ENCODE results near the gene EMD. TPM values are rescaled to one million over a fixed set of nuclear protein-coding genes. Genes with fewer than 3 reads are reported as not detected.
A peak's percentile ranks its signal among the peaks of the same experiment; 100 is the strongest.

The EMD gene
- total and polyA plus RNA-seq, 2 of the 13 experiments (the other 11 are each of a cell fraction or from before 2014, with no cell fraction given), result 14.5 to 14.9 TPM

- TF ChIP-seq HIC2 (CRISPR knock-in tag; IDR thresholded peaks at IDR 0.05; ENCODE audit: low read depth) (peak; percentile 36; the same call in 1 of the 2 replicates), ZNF556 (CRISPR knock-in tag; IDR thresholded peaks at IDR 0.05; ENCODE audit: borderline replicate concordance) (no peak), TBL1XR1 (IDR thresholded peaks at IDR 0.05; ENCODE audit: borderline replicate concordance, low read length, partially characterized antibody) (no peak), ZMAT3 (CRISPR knock-in tag; conservative IDR thresholded peaks at IDR 0.05) (0 out of 2 replicates have a peak, but pooled peaks have one; percentile 66), ELF4 (CRISPR knock-in tag; IDR thresholded peaks at IDR 0.05; ENCODE audit: borderline replicate concordance) (peak; percentile 47; the same call in 1 of the 2 replicates), KDM4B (CRISPR knock-in tag; IDR thresholded peaks at IDR 0.05) (no peak), HIVEP1 (CRISPR knock-in tag; IDR thresholded peaks at IDR 0.05) (no peak), ZNF704 (CRISPR knock-in tag; IDR thresholded peaks at IDR 0.05; ENCODE audit: borderline replicate concordance) (no peak), AHR (CRISPR knock-in tag; IDR thresholded peaks at IDR 0.05) (peak; percentile 22; the same call in 1 of the 2 replicates), ZFAT (CRISPR knock-in tag; conservative IDR thresholded peaks at IDR 0.05) (no peak; the same call in 1 of the 2 replicates), YEATS4 (CRISPR knock-in tag; IDR thresholded peaks at IDR 0.05; ENCODE audit: borderline replicate concordance) (peak; percentile 83; the same call in 1 of the 2 replicates), SP2 (CRISPR knock-in tag; IDR thresholded peaks at IDR 0.05) (no peak; the same call in 1 of the 2 replicates), ZNF124 (CRISPR knock-in tag; IDR thresholded peaks at IDR 0.05) (peak; percentile 71; the same call in 1 of the 2 replicates), ZNF180 (CRISPR knock-in tag; IDR thresholded peaks at IDR 0.05; ENCODE audit: borderline replicate concordance, low read depth) (no peak; the same call in 1 of the 2 replicates), FOXJ3 (CRISPR knock-in tag; IDR thresholded peaks at IDR 0.05; ENCODE audit: borderline replicate concordance) (no peak), MAF1 (CRISPR knock-in tag; IDR thresholded peaks at IDR 0.05; ENCODE audit: borderline replicate concordance) (no peak), IKZF4 (CRISPR knock-in tag; IDR thresholded peaks at IDR 0.05; ENCODE audit: borderline replicate concordance, low read depth, not compliant biosample characterization) (no peak), ZNF441 (CRISPR knock-in tag; IDR thresholded peaks at IDR 0.05; ENCODE audit: borderline replicate concordance) (no peak), REXO4 (CRISPR knock-in tag; IDR thresholded peaks at IDR 0.05; ENCODE audit: borderline replicate concordance) (no peak), PHF5A (CRISPR knock-in tag; IDR thresholded peaks at IDR 0.05; ENCODE audit: low read depth, unreplicated experiment) (no peak), FOXC1 (CRISPR knock-in tag; IDR thresholded peaks at IDR 0.05; ENCODE audit: borderline replicate concordance) (no peak), SNAI1 (CRISPR knock-in tag; IDR thresholded peaks at IDR 0.05; ENCODE audit: borderline replicate concordance) (peak; percentile 75), CENPBD1 (CRISPR knock-in tag; IDR thresholded peaks at IDR 0.05; ENCODE audit: borderline replicate concordance, low read depth) (no peak), JARID2 (CRISPR knock-in tag; IDR thresholded peaks at IDR 0.05; ENCODE audit: insufficient replicate concordance) (no peak)
- TF ChIP-seq, protein P1, sequence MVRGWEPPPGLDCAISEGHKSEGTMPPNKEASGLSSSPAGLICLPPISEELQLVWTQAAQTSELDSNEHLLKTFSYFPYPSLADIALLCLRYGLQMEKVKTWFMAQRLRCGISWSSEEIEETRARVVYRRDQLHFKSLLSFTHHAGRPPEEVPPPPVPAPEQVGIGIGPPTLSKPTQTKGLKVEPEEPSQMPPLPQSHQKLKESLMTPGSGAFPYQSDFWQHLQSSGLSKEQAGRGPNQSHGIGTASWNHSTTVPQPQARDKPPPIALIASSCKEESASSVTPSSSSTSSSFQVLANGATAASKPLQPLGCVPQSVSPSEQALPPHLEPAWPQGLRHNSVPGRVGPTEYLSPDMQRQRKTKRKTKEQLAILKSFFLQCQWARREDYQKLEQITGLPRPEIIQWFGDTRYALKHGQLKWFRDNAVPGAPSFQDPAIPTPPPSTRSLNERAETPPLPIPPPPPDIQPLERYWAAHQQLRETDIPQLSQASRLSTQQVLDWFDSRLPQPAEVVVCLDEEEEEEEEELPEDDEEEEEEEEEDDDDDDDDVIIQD (CRISPR knock-in tag; IDR thresholded peaks at IDR 0.05; ENCODE audit: low read depth), result no peak
These were observed 19.0 kb downstream of the EMD start, which contains the start of gene RPL10 (continued) for GRCh38 chrX:154397888-154398667.
